ENCODE measurements around the gene THRAP3.
"Not testable (repeated sequence)": the region's sequence is repeated elsewhere in the genome, so short reads cannot be mapped to it uniquely, and the experiment has no call there.

Gene THRAP3

DNA sequence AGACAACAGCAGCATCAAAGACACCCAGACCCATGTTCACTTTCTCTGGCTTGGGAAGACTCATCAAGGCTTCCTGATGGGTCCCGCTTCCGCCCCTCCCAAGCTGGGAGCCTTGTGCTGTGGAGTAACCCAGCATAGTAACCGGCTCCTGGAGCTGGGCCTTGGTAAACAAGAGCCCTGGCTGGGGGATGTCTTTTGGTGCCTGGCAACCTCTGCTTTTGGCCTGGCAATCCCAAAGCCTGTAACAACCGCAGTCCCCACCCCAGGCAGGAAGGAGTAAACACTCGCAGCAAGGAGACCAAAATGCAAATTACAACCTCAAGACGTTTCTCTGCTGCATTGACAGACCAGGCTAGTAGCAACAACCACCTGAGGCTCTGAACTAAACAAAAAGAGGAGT lies 16.9 kb upstream of the THRAP3 start:
- DNase-seq (ENCODE audit: low spot score): no peak

- no peak for DNase-seq (ENCODE audit: low spot score)
Observed at GRCh38 chr1:36208978-36209703, 15.1 kb upstream of the THRAP3 start.

GRCh38 chr1:36211307-36211706 lies 12.9 kb upstream of the THRAP3 start:
- DNase-seq (ENCODE audit: low spot score): no peak

DNA sequence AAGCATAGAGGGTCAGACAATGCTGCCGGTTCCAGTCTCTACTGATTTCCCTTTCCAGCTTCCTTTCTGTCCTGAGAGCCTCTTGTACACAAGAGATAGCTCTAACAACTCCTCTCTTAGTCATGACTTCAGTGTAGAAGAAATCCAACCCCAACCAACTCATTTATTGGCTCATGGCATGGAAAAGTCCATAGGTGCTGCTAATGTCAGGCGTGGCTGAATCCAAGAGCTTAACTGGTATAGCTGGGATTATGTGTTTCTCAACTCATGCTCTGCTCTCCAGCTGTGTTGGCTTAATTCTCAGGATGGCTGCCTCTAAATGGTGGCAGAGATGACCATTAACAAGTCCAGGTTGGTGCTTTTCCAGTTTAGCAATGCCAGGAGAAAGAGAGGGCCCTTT lies 12.4 kb upstream of the THRAP3 start:
- DNase-seq (ENCODE audit: low spot score): no peak

- DNase-seq (ENCODE audit: low spot score): no peak
Observed at GRCh38 chr1:36212782-36213181, 11.5 kb upstream of the THRAP3 start.

GRCh38 chr1:36217670-36218069 lies 6.6 kb upstream of the THRAP3 start:
- no peak for DNase-seq (ENCODE audit: low spot score)

- not testable (repeated sequence) for DNase-seq (ENCODE audit: low spot score)
Observed at GRCh38 chr1:36221901-36222300, 2.3 kb upstream of the THRAP3 start.

DNA sequence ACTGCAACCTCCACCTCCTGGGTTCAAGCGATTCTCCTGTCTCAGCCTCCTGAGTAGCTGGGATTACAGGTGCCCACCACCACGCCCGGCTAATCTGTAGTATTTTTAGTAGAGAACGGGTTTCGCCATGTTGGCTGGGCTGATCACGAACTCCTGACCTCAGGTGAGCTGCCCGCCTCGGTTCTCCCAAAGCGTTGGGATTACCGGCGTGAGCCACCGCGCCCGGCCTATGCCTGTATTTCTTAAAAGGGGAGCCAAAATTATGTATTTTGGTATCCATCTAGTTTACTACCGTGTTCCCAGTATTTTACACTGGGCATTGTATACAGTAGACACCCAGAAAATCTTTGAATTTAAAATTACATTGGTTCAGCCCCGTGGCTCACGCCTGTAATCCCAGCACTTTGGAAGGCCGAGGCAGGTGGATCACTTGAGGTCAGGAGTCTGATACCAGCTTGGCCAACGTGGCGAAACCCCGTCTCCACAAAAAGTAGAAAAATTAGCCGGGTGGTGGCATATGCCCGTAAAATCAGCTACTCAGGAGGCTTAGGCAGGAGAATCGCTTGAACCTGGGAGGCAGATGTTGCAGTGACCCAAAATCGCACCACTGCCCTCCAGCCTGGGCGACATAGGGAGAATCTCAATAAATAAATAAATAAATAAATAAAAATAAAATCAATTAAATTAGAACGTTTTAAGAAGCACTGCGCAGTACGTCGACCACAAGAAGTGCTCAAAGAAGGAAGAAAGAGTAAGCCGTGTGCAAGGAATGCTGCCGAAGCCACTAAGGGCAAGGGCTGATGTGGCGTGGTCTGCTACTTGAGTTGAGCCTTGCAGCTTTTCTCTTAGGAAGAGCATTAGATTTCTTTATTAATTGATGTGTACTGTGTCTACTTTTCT lies 1.5 kb upstream of the THRAP3 start:
- DNase-seq (ENCODE audit: low spot score): no peak

DNA sequence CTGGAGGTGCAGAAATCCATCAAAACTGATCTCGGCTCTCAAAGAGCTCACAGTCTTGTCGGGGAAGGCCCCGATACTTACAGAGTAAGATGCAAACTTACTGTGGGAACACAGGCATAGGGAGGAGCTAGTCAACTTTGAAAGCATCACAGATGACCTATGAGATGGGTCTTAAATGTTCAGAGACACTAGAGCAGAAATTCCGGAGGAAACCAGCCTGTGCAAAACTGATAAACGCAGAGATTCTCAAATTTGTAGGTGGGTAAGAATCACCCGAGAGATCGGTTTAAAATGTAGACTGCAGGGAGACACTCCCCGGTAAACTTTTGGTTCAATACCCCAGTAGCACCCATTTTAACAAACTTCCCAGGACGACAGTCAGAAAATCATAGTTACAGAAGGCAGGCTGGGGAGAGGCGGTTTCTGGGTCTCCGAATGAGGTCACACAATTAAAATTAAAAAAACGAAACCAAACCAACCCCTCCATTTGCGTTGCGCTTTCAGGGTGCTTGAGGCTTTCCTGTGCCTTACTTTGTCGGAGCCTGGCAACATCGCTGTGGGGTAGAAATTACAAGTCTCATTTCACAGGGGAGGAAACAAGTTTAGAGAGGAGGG lies 755 bp upstream of the THRAP3 start:
- peak; percentile 60 for DNase-seq (ENCODE audit: low spot score)

DNA sequence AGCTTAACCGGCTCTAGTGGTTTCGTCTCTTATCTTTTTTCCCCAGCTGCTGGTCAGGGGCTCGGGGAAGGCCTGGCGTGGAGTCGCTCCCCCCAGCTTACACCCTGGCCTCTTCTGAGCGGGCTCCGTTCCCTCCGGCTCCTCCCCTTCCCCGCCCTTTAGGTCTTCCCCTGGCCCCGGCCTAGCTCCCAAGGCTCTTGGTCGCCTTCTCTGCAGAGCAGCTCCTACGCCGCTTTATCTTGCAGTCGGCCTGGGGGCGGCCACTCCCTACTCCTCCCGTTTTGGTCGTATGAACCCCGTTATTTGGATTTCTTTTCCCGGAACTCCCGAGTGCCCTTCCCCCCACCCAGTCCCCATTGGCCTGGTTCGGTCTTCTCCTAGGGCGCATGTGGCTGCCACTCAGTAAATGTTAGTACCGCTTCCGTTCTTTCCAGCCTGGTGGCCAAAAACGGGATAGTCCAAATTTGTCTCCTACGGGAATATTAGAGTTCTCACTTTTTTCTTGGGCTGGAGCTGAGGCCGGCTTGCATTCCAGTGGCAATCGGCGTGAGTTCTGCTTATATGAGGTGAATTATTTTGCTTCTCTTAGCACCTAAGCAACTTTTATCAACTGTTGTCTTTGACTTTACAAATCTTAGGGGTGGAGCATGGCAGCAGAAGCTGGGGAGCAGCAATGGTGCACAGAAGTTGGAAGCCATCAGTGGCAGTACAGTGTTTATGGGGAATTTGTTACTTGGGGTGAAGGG lies 467 bp downstream of the THRAP3 start:
- no peak for DNase-seq (ENCODE audit: low spot score)

- DNase-seq (ENCODE audit: low spot score): no peak
Observed at GRCh38 chr1:36225283-36225899, 1.1 kb downstream of the THRAP3 start.

DNA sequence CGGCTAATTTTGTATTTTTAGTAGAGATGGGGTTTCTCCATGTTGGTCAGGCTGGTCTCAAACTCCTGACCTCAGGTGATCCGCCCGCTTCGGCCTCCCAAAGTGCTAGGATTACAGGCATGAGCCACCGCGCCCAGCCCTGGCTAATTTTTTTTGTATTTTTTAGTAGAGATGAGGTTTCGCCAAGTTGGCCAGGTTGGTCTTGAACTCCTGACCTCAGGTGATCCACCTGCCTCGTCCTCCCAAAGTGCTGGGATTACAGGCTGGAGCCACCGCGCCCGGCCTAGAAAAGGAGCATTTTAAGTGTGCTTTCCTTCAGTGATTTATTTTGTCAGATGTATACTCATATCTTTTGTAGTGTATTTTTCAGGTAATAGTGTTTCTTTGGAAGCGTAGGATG lies 6.0 kb downstream of the THRAP3 start:
- DNase-seq (ENCODE audit: low spot score): not testable (repeated sequence)

DNA sequence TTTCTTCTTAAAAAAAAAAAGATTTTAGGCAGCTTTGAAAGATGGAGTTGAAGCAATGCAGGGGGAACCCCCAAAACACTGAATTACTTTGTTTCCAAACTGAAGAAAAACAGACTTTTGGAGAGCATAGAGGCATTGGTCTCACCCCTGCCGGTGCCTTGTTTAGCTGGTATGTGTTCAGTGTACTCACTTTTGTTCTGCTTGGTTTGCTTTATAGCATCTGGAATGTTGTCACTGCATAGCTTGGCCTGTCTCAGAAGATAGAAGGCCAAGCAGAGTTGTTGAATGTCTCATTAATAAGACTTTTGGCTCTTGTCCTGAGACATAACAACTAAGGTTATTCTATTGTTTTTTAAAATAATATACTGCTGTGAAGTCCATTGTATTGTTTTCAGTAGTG lies 6.9 kb downstream of the THRAP3 start:
- DNase-seq (ENCODE audit: low spot score): no peak

DNA sequence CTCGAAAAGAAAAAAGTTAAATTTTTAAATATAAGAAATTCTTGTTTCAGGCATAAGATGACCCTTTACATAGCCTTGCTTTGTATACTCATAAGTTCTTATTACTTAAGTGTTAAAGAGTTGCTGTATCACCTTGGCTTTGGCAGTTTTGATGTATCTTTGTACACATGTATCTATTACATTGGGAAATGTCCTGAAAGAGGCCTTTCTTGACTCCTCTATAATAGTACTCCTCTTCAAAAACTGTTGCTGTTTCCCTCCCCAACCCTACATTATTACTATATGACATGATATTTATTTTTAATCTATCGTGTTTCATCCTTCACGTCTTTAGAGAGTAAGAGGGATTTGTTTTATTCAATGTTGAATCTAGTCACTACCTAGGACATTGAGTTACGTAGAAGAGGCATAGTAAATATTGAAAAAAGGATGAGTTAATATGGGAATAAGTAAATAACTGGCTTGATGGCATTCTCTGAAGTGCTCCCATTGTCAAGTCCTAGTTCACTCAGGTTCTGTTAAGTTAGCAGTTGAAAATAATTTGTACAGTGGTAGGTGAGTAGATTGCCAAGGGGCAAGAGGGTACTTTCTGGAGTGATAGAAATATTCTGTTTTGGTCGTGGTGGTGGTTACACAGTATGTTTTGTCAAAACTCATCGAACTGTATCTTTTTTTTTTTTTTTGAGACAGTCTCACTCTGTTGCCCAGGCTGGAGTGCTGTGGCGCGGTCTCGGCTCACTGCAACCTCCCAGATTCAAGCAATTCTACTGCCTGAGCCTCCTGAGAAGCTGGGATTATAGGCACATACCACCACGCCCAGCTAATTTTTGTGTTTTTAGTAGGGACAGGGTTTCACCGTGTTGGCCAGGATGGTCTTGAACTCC lies 8.2 kb downstream of the THRAP3 start:
- DNase-seq (ENCODE audit: low spot score): no peak

GRCh38 chr1:36236302-36236701 lies 12.1 kb downstream of the THRAP3 start:
- no peak for DNase-seq (ENCODE audit: low spot score)

- no peak for DNase-seq (ENCODE audit: low spot score)
Observed at GRCh38 chr1:36238433-36238832, 14.2 kb downstream of the THRAP3 start.

- no peak for DNase-seq (ENCODE audit: low spot score)
Observed at GRCh38 chr1:36239941-36240637, 15.8 kb downstream of the THRAP3 start.

DNA sequence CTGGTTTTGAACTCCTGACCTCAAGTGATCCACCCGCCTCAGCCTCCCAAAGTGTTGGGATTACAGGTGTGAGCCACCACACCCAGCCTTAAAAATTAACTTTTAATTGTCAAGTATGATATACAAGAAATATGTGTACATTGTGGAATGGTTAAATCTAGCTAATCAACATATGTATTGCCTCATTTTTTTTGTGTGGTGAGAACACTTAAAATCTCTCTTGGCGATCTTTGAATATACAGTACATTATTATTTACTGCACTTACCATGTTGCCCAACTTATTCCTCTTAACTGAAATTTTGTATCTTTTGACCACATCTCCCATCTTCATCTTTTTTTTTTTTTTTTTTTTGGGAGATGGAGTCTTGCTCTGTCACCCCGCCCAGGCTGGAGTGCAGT lies 23.3 kb downstream of the THRAP3 start:
- DNase-seq (ENCODE audit: low spot score): no peak

- DNase-seq (ENCODE audit: low spot score): no peak
Observed at GRCh38 chr1:36248250-36248894, 24.1 kb downstream of the THRAP3 start.

Measured in CD4-positive, alpha-beta T cell treated with Interleukin-2 at 100 ng/mL for 4 hours (primary cell).